ENCODE results near the gene RNF214.
"Not testable (repeated sequence)": the region's sequence is repeated elsewhere in the genome, so short reads cannot be mapped to it uniquely, and the experiment has no call there.

RNF214 gene

GRCh38 chr11:117316197-117316961 lies 83.9 kb downstream of the RNF214 start, which contains the start of gene BACE1:
Gene BACE1, minus strand, starts transcription at chr11:117316256. Its CDS starts 461 bp downstream, at chr11:117315795.
- Histone ChIP-seq H3K27me3 (replicated peaks) (no peaks in the 10 kb centered on the region), H3K36me3 (replicated peaks) (no peaks in the 10 kb centered on the region), H3K27ac (no peak within 1 kb of the TSS), H3K4me3 (ENCODE audit: low read depth, low read length) (peak within 1 kb of the TSS; percentile 70)
- TF ChIP-seq CTCF (IDR thresholded peaks at IDR 0.05; ENCODE audit: low read depth, low read length, missing control alignments), result peak; percentile 72
- in situ Hi-C loops (cut with HindIII; ENCODE audit: low pct_ligation_motif_present, low sequenced_read_pairs), result no loop called here
- DNase-seq, result peak; percentile 67

- no peaks in the 10 kb centered on the region for H3K36me3 ChIP-seq (replicated peaks)
- no peak overlapping the region for H3K27ac ChIP-seq
- TF ChIP-seq CTCF (IDR thresholded peaks at IDR 0.05; ENCODE audit: low read depth, low read length, missing control alignments), result no peak
- no peak for DNase-seq
- in situ Hi-C loops (cut with HindIII; ENCODE audit: low pct_ligation_motif_present, low sequenced_read_pairs), result no loop called here
- H3K4me3 ChIP-seq (ENCODE audit: low read depth, low read length), result no peak overlapping the region
- H3K27me3 ChIP-seq (replicated peaks), result no peaks in the 10 kb centered on the region
Observed at GRCh38 chr11:117318738-117319137, 86.3 kb downstream of the RNF214 start.

GRCh38 chr11:117319214-117319840 lies 86.9 kb downstream of the RNF214 start:
- in situ Hi-C loops (cut with HindIII; ENCODE audit: low pct_ligation_motif_present, low sequenced_read_pairs), result no loop called here
- TF ChIP-seq CTCF (IDR thresholded peaks at IDR 0.05; ENCODE audit: low read depth, low read length, missing control alignments), result no peak
- Histone ChIP-seq H3K27ac (no peak overlapping the region), H3K36me3 (replicated peaks) (no peaks in the 10 kb centered on the region), H3K27me3 (replicated peaks) (no peaks in the 10 kb centered on the region), H3K4me3 (ENCODE audit: low read depth, low read length) (no peak overlapping the region)
- peak; percentile 56 for DNase-seq

GRCh38 chr11:117327255-117327566 lies 94.7 kb downstream of the RNF214 start:
- Histone ChIP-seq H3K4me3 (ENCODE audit: low read depth, low read length) (peak overlapping the region; percentile 85), H3K27ac (peak overlapping the region; percentile 79)
- in situ Hi-C loops (cut with HindIII; ENCODE audit: low pct_ligation_motif_present, low sequenced_read_pairs); DNase-seq; H3K27me3 ChIP-seq (replicated peaks); H3K36me3 ChIP-seq (replicated peaks): not testable (repeated sequence)

- no peaks in the 10 kb centered on the region for H3K36me3 ChIP-seq (replicated peaks)
- H3K27me3 ChIP-seq (replicated peaks), result no peaks in the 10 kb centered on the region
- TF ChIP-seq CTCF (IDR thresholded peaks at IDR 0.05; ENCODE audit: low read depth, low read length, missing control alignments), result no peak
- H3K27ac ChIP-seq, result peak within 1 kb of the TSS; percentile 79
- in situ Hi-C loops (cut with HindIII; ENCODE audit: low pct_ligation_motif_present, low sequenced_read_pairs), result no loop called here
- peak within 1 kb of the TSS; percentile 85 for H3K4me3 ChIP-seq (ENCODE audit: low read depth, low read length)
- peak; percentile 98 for DNase-seq
Observed at GRCh38 chr11:117327567-117328374, 95.3 kb downstream of the RNF214 start, which contains the start of gene CEP164. Gene CEP164, plus strand, starts transcription at chr11:117327854. Its CDS starts 10,733 bp downstream, at chr11:117338587.

Measured in brain microvascular endothelial cell (primary cell).